ENCODE measurements around the gene IFT25. TPM values are rescaled to one million over a fixed set of nuclear protein-coding genes. Genes with fewer than 3 reads are reported as not detected.

IFT25 gene
- total and polyA plus RNA-seq, 2 of the 13 experiments (the other 11 are each of a cell fraction or from before 2014, with no cell fraction given) = 19.7 to 48.0 TPM

DNA sequence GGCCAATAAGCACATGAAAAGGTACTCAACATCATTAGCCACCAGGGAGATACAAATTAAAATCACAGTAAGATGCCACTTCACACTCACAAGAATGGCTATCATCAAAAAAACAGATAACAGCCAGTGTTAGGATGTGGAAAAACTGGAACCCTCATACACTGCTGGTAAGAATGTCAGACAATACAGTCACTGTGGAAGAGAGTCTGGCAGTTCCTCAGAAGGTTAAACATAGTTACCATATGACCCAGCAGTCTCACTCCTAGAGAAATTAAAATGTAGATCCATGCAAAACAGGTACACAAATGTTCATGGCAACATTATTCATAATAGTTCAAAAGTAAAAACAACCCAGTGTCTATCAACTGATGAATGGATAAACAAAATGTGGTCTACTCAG is 39.2 kb upstream of the IFT25 start:
- Histone ChIP-seq H3K27me3 (ENCODE audit: control insufficient read depth in 1 of 2, insufficient read depth in 2 of 2, low read length in 2 of 2) (no peaks in the 10 kb centered on the region), H3K27ac (ENCODE audit: extremely low read length, insufficient read depth, low read length) (no peak overlapping the region), H3K4me3 (replicated peaks in 1 of 3; ENCODE audit: insufficient read depth in 1 of 3, low read depth in 2 of 3, low read length in 3 of 3) (no peak overlapping the region), H3K4me2 (ENCODE audit: low read depth, low read length) (no peak overlapping the region), H3K9me3 (ENCODE audit: low read length) (no peaks in the 10 kb centered on the region), H3K4me1 (ENCODE audit: insufficient read depth, low read length) (peaks cover 38% of the 10 kb centered on the region), H3K79me2 (ENCODE audit: insufficient read depth, low read length) (no peaks in the 10 kb centered on the region), H2AFZ (ENCODE audit: low read length) (no peak overlapping the region), H3K9ac (ENCODE audit: insufficient read depth, low read depth, low read length) (no peak overlapping the region), H3K36me3 (replicated peaks in 1 of 2; ENCODE audit: control insufficient read depth in 1 of 2, insufficient read depth in 2 of 2, low read length in 2 of 2) (no peaks in the 10 kb centered on the region), H4K20me1 (ENCODE audit: insufficient read depth, low read length) (no peaks in the 10 kb centered on the region)
- CTCF ChIA-PET (ENCODE audit: low intra/inter-chr PET ratio, low total read pairs) = no interaction called here
- ATAC-seq (no peak), DNase-seq (ENCODE audit: low spot score) (no peak), FAIRE-seq (no peak)
- BruUV-seq (replicated peaks) = no TSS peak
- POLR2A ChIA-PET = no interaction called here
- no peak for TF ChIP-seq ZKSCAN5 (CRISPR knock-in tag; IDR thresholded peaks at IDR 0.05)
- TF ChIP-seq, protein P1, sequence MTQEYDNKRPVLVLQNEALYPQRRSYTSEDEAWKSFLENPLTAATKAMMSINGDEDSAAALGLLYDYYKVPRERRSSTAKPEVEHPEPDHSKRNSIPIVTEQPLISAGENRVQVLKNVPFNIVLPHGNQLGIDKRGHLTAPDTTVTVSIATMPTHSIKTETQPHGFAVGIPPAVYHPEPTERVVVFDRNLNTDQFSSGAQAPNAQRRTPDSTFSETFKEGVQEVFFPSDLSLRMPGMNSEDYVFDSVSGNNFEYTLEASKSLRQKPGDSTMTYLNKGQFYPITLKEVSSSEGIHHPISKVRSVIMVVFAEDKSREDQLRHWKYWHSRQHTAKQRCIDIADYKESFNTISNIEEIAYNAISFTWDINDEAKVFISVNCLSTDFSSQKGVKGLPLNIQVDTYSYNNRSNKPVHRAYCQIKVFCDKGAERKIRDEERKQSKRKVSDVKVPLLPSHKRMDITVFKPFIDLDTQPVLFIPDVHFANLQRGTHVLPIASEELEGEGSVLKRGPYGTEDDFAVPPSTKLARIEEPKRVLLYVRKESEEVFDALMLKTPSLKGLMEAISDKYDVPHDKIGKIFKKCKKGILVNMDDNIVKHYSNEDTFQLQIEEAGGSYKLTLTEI (CRISPR knock-in tag; conservative IDR thresholded peaks at IDR 0.05) = no peak
- TF ChIP-seq NFRKB (IDR thresholded peaks at IDR 0.05) = no peak
- TF ChIP-seq ETV5 (CRISPR knock-in tag; IDR thresholded peaks at IDR 0.05; ENCODE audit: borderline replicate concordance) = no peak
- in situ Hi-C loops (cut with HindIII; ENCODE audit: extremely low pct_ligation_motif_present, low pct_unique_long_range_greater_than_20kb) = no loop called here
- intact Hi-C loops (cut with micrococcal nuclease; ENCODE audit: unreplicated experiment) = no loop called here

DNA sequence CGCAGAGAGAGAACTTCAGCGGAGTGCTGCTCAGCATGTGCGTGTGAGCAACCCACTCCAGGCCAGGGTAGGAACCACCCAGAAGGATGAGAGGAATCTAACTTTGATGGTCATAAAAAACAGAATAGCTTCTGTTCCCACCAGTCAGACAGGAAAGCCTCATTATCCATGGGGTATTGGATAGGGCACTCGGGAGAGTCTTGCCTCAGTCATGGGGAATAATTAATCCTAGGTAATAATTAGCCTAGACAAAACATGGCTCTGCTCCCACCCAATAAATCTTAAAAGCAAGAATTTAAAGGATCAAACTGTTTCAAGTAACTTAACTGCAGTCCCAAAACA is 37.2 kb upstream of the IFT25 start:
- 1% methylated on average over 4 of the region's 4 CpGs for WGBS (ENCODE audit: low lambda C conversion rate)
- in situ Hi-C loops (cut with HindIII; ENCODE audit: extremely low pct_ligation_motif_present, low pct_unique_long_range_greater_than_20kb) = no loop called here
- Histone ChIP-seq H3K27me3 (ENCODE audit: control insufficient read depth in 1 of 2, insufficient read depth in 2 of 2, low read length in 2 of 2) (no peaks in the 10 kb centered on the region), H2AFZ (ENCODE audit: low read length) (peak overlapping the region; percentile 96), H3K79me2 (ENCODE audit: insufficient read depth, low read length) (no peaks in the 10 kb centered on the region), H3K9ac (ENCODE audit: insufficient read depth, low read depth, low read length) (peak overlapping the region; percentile 63), H3K4me1 (ENCODE audit: insufficient read depth, low read length) (peaks cover 47% of the 10 kb centered on the region), H3K9me3 (ENCODE audit: low read length) (no peaks in the 10 kb centered on the region), H4K20me1 (ENCODE audit: insufficient read depth, low read length) (no peaks in the 10 kb centered on the region), H3K27ac (ENCODE audit: extremely low read length, insufficient read depth, low read length) (peak overlapping the region; percentile 66), H3K36me3 (replicated peaks in 1 of 2; ENCODE audit: control insufficient read depth in 1 of 2, insufficient read depth in 2 of 2, low read length in 2 of 2) (no peaks in the 10 kb centered on the region), H3K4me3 (replicated peaks in 1 of 3; ENCODE audit: insufficient read depth in 1 of 3, low read depth in 2 of 3, low read length in 3 of 3) (peak overlapping the region; percentile 48 to 67 (median 58)), H3K4me2 (ENCODE audit: low read depth, low read length) (peak overlapping the region; percentile 85)
- FAIRE-seq (no peak), ATAC-seq (no peak; the same call in 2 of the 3 replicates), DNase-seq (ENCODE audit: low spot score) (no peak)
- ChIA-PET CTCF (ENCODE audit: low intra/inter-chr PET ratio, low total read pairs) (no interaction called here), POLR2A (interaction anchor here (0.6 to 2.9 kb wide), 6 partner anchors 10 to 70 kb away, joined by 3 to 15 read pairs (median 4); partner anchors contain the start of genes IFT25, LDLRAD1 and TMEM59)
- intact Hi-C loops (cut with micrococcal nuclease; ENCODE audit: unreplicated experiment) = no loop called here
- TSS peak; percentile 88 for BruUV-seq (replicated peaks)
- TF ChIP-seq, protein P2, sequence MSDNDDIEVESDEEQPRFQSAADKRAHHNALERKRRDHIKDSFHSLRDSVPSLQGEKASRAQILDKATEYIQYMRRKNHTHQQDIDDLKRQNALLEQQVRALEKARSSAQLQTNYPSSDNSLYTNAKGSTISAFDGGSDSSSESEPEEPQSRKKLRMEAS (IDR thresholded peaks at IDR 0.05) = peak; percentile 29
- TF ChIP-seq GTF3A (CRISPR knock-in tag; conservative IDR thresholded peaks at IDR 0.05) (no peak), KDM1A (CRISPR knock-in tag; IDR thresholded peaks at IDR 0.05) (no peak), ASH2L (IDR thresholded peaks at IDR 0.05; ENCODE audit: insufficient read length, low read depth, low read length) (peak; percentile 17), SKI (IDR thresholded peaks at IDR 0.05; ENCODE audit: partially characterized antibody) (no peak), ZNF326 (CRISPR knock-in tag; IDR thresholded peaks at IDR 0.05; ENCODE audit: borderline replicate concordance) (no peak), EZH2 (conservative IDR thresholded peaks at IDR 0.05; ENCODE audit: low read depth, low read length) (no peak), ZNF34 (CRISPR knock-in tag; IDR thresholded peaks at IDR 0.05; ENCODE audit: borderline replicate concordance) (no peak), PPARG (CRISPR knock-in tag; conservative IDR thresholded peaks at IDR 0.05) (no peak), RORA (CRISPR knock-in tag; IDR thresholded peaks at IDR 0.05) (no peak)
- TF ChIP-seq, protein P3, sequence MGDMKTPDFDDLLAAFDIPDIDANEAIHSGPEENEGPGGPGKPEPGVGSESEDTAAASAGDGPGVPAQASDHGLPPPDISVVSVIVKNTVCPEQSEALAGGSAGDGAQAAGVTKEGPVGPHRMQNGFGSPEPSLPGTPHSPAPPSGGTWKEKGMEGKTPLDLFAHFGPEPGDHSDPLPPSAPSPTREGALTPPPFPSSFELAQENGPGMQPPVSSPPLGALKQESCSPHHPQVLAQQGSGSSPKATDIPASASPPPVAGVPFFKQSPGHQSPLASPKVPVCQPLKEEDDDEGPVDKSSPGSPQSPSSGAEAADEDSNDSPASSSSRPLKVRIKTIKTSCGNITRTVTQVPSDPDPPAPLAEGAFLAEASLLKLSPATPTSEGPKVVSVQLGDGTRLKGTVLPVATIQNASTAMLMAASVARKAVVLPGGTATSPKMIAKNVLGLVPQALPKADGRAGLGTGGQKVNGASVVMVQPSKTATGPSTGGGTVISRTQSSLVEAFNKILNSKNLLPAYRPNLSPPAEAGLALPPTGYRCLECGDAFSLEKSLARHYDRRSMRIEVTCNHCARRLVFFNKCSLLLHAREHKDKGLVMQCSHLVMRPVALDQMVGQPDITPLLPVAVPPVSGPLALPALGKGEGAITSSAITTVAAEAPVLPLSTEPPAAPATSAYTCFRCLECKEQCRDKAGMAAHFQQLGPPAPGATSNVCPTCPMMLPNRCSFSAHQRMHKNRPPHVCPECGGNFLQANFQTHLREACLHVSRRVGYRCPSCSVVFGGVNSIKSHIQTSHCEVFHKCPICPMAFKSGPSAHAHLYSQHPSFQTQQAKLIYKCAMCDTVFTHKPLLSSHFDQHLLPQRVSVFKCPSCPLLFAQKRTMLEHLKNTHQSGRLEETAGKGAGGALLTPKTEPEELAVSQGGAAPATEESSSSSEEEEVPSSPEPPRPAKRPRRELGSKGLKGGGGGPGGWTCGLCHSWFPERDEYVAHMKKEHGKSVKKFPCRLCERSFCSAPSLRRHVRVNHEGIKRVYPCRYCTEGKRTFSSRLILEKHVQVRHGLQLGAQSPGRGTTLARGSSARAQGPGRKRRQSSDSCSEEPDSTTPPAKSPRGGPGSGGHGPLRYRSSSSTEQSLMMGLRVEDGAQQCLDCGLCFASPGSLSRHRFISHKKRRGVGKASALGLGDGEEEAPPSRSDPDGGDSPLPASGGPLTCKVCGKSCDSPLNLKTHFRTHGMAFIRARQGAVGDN (CRISPR knock-in tag; IDR thresholded peaks at IDR 0.05) = peak; percentile 21

Data from HepG2 (cell line).